Activated CD4-positive, alpha-beta T cell treated with anti-CD3 and anti-CD28 coated beads, Interleukin-2, amount 50 U/mL, for 4 hours (primary cell): Measurements from ENCODE around the gene FER.
"Not testable (repeated sequence)": the region's sequence is repeated elsewhere in the genome, so short reads cannot be mapped to it uniquely, and the experiment has no call there.

ENCODE experiments used
- DNase-seq, 2 experiments: peaks; one replicate each; pipeline ENCODE4 v3.0.0-alpha.2; 2020

The FER gene

GRCh38 chr5:109050321-109050720 lies 302.6 kb downstream of the FER start:
- not testable (repeated sequence) for DNase-seq

- not testable (repeated sequence) for DNase-seq
Observed at GRCh38 chr5:109052216-109052615, 304.5 kb downstream of the FER start.

GRCh38 chr5:109053995-109054417 lies 306.3 kb downstream of the FER start:
- DNase-seq = no peak

GRCh38 chr5:109060378-109061025 lies 312.8 kb downstream of the FER start:
- no peak for DNase-seq

- no peak for DNase-seq
Observed at GRCh38 chr5:109062664-109063063, 315.0 kb downstream of the FER start.

GRCh38 chr5:109063223-109063622 lies 315.5 kb downstream of the FER start:
- no peak for DNase-seq

- no peak for DNase-seq
Observed at GRCh38 chr5:109076741-109077140, 329.0 kb downstream of the FER start.

GRCh38 chr5:109078448-109078847 lies 330.8 kb downstream of the FER start:
- no peak for DNase-seq

- no peak for DNase-seq
Observed at GRCh38 chr5:109080481-109080880, 332.8 kb downstream of the FER start.

- DNase-seq = no peak
Observed at GRCh38 chr5:109080896-109081295, 333.2 kb downstream of the FER start.

- DNase-seq = no peak
Observed at GRCh38 chr5:109083937-109084336, 336.2 kb downstream of the FER start.

- DNase-seq = no peak
Observed at GRCh38 chr5:109089191-109089590, 341.5 kb downstream of the FER start.

- no peak for DNase-seq
Observed at GRCh38 chr5:109099081-109099480, 351.4 kb downstream of the FER start.

- no peak for DNase-seq
Observed at GRCh38 chr5:109100971-109101370, 353.3 kb downstream of the FER start.

- DNase-seq = no peak
Observed at GRCh38 chr5:109102096-109102690, 354.5 kb downstream of the FER start.

GRCh38 chr5:109105631-109106267 lies 358.1 kb downstream of the FER start:
- DNase-seq = no peak

- DNase-seq = no peak
Observed at GRCh38 chr5:109111680-109112079, 364.0 kb downstream of the FER start.

GRCh38 chr5:109113608-109114007 lies 365.9 kb downstream of the FER start:
- no peak for DNase-seq

- DNase-seq = no peak
Observed at GRCh38 chr5:109121225-109121624, 373.5 kb downstream of the FER start.

GRCh38 chr5:109125755-109126429 lies 378.2 kb downstream of the FER start:
- no peak for DNase-seq

- no peak for DNase-seq
Observed at GRCh38 chr5:109126481-109126880, 378.8 kb downstream of the FER start.

- no peak for DNase-seq
Observed at GRCh38 chr5:109136906-109137305, 389.2 kb downstream of the FER start.
